ENCODE measurements around the gene ADAM12.

- TF ChIP-seq CTCF (conservative IDR thresholded peaks at IDR 0.05; ENCODE audit: low read length) (no peak), EZH2phosphoT487 (IDR thresholded peaks at IDR 0.05; ENCODE audit: borderline replicate concordance) (no peak)
Observed at GRCh38 chr10:126068322-126068721, 320.0 kb downstream of the ADAM12 start.

Measured in Loucy (cell line).